Measurements from ENCODE around the gene CSH2. TPM values are rescaled to one million over a fixed set of nuclear protein-coding genes. Genes with fewer than 3 reads are reported as not detected.

The CSH2 gene
- polyA plus RNA-seq, 2 of the 4 experiments (the other 2 are of a cell fraction) = not detected

DNA sequence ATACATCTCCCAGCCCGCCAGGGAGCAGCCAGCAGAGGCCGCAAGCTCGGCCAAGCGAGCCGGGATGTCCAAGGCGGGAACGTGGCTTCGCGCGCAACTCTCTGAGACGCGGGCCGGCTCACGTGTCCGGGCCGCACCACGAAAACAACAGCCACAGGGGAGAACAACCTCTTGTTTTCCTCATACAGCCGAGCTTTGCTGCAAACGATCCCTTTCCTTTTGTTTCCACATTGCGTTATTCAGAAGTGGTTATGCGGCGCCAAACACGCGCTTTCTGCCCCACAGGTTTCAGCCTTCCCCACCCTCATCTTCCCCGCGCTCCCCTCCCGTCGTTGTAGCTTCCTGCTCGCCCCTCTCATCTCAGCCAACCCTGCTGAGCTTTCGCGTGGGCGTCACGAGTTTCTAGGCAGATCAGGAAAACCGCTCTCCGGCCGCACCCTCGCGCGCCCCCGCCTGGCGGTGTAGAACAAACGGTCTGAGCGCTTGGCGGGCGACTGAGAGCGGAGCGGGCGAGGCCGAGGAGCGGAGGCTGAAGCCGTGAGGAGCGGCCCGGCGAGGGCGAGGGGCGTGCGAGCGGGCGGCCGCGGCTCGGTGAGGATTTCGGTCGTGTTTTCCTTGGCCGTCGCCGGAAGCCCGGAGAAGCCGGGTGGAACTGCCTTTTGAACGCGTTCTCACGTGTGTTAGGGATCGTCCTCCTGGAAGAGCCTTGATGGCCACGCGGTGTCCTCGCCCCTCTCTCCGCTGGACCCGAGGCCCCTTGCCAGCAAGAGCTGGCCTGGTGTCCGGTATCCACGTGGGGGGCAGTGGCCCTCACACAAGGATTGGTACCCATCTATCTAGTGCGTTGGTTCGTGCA lies 24.4 kb downstream of the CSH2 start (continued):
- TF ChIP-seq MAZ (IDR thresholded peaks at IDR 0.05; ENCODE audit: borderline replicate concordance, low read depth, low read length) (no peak), EHF (CRISPR knock-in tag; IDR thresholded peaks at IDR 0.05) (peak; percentile 82; the same call in 1 of the 2 replicates), SMC3 (IDR thresholded peaks at IDR 0.05) (no peak), SREBF2 (IDR thresholded peaks at IDR 0.05) (peak; percentile 14; the same call in 1 of the 2 replicates), TFCP2L1 (CRISPR knock-in tag; IDR thresholded peaks at IDR 0.05) (0 out of 2 replicates have a peak, but pooled peaks have one; percentile 55), FOSB (CRISPR knock-in tag; IDR thresholded peaks at IDR 0.05) (no peak; the same call in 1 of the 2 replicates), HOXB13 (CRISPR knock-in tag; IDR thresholded peaks at IDR 0.05; ENCODE audit: low read depth) (peak; percentile 95), NFE2L2 (conservative IDR thresholded peaks at IDR 0.05; ENCODE audit: low read length) (no peak), PBX3 (IDR thresholded peaks at IDR 0.05) (peak; percentile 37; the same call in 1 of the 2 replicates), JUNB (IDR thresholded peaks at IDR 0.05) (no peak), HES2 (IDR thresholded peaks at IDR 0.05) (no peak), EP300 (IDR thresholded peaks at IDR 0.05) (no peak), ZC3H11A (IDR thresholded peaks at IDR 0.05) (no peak), CHD4 (IDR thresholded peaks at IDR 0.05; ENCODE audit: borderline replicate concordance) (no peak), GATA3 (IDR thresholded peaks at IDR 0.05; ENCODE audit: borderline replicate concordance) (peak; percentile 91), NPAS2 (CRISPR knock-in tag; IDR thresholded peaks at IDR 0.05; ENCODE audit: borderline replicate concordance) (peak; percentile 95), RNF2 (IDR thresholded peaks at IDR 0.05; ENCODE audit: borderline replicate concordance, low read depth) (peak; percentile 75), FOSL2 (IDR thresholded peaks at IDR 0.05) (no peak), FOSL2 (CRISPR knock-in tag; IDR thresholded peaks at IDR 0.05) (no peak), HOXB5 (CRISPR knock-in tag; IDR thresholded peaks at IDR 0.05) (peak; percentile 94), ZSCAN20 (CRISPR knock-in tag; IDR thresholded peaks at IDR 0.05) (peak; percentile 70; the same call in 1 of the 2 replicates), MYC (IDR thresholded peaks at IDR 0.05; ENCODE audit: borderline replicate concordance, low read length) (no peak), CBX2 (IDR thresholded peaks at IDR 0.05; ENCODE audit: borderline replicate concordance, low read depth) (no peak), POLR2A (IDR thresholded peaks at IDR 0.05; ENCODE audit: low read length) (no peak), PHF8 (IDR thresholded peaks at IDR 0.05; ENCODE audit: borderline replicate concordance, low read depth) (no peak), KDM5A (IDR thresholded peaks at IDR 0.05) (no peak), JUN (IDR thresholded peaks at IDR 0.05) (peak in 1 of 2 experiments; percentile 73; a peak in 2 of 5 replicates), BHLHE40 (IDR thresholded peaks at IDR 0.05; ENCODE audit: low read depth, low read length) (peak; percentile 89), NR3C1 (IDR thresholded peaks at IDR 0.05) (no peak), MAFK (IDR thresholded peaks at IDR 0.05; ENCODE audit: partially characterized antibody) (no peak), TP53 (CRISPR knock-in tag; IDR thresholded peaks at IDR 0.05) (peak; percentile 78; the same call in 1 of the 2 replicates), CEBPB (IDR thresholded peaks at IDR 0.05) (no peak; a peak in 1 of 4 replicates), ESRRA (IDR thresholded peaks at IDR 0.05; ENCODE audit: borderline replicate concordance, low read length) (no peak)
- TF ChIP-seq, protein P1, sequence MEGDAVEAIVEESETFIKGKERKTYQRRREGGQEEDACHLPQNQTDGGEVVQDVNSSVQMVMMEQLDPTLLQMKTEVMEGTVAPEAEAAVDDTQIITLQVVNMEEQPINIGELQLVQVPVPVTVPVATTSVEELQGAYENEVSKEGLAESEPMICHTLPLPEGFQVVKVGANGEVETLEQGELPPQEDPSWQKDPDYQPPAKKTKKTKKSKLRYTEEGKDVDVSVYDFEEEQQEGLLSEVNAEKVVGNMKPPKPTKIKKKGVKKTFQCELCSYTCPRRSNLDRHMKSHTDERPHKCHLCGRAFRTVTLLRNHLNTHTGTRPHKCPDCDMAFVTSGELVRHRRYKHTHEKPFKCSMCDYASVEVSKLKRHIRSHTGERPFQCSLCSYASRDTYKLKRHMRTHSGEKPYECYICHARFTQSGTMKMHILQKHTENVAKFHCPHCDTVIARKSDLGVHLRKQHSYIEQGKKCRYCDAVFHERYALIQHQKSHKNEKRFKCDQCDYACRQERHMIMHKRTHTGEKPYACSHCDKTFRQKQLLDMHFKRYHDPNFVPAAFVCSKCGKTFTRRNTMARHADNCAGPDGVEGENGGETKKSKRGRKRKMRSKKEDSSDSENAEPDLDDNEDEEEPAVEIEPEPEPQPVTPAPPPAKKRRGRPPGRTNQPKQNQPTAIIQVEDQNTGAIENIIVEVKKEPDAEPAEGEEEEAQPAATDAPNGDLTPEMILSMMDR (IDR thresholded peaks at IDR 0.05) = peak; percentile 88
- TF ChIP-seq, protein P2, sequence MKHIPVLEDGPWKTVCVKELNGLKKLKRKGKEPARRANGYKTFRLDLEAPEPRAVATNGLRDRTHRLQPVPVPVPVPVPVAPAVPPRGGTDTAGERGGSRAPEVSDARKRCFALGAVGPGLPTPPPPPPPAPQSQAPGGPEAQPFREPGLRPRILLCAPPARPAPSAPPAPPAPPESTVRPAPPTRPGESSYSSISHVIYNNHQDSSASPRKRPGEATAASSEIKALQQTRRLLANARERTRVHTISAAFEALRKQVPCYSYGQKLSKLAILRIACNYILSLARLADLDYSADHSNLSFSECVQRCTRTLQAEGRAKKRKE (CRISPR knock-in tag; IDR thresholded peaks at IDR 0.05; ENCODE audit: low read depth) = peak; percentile 94
- TF ChIP-seq, protein P3, sequence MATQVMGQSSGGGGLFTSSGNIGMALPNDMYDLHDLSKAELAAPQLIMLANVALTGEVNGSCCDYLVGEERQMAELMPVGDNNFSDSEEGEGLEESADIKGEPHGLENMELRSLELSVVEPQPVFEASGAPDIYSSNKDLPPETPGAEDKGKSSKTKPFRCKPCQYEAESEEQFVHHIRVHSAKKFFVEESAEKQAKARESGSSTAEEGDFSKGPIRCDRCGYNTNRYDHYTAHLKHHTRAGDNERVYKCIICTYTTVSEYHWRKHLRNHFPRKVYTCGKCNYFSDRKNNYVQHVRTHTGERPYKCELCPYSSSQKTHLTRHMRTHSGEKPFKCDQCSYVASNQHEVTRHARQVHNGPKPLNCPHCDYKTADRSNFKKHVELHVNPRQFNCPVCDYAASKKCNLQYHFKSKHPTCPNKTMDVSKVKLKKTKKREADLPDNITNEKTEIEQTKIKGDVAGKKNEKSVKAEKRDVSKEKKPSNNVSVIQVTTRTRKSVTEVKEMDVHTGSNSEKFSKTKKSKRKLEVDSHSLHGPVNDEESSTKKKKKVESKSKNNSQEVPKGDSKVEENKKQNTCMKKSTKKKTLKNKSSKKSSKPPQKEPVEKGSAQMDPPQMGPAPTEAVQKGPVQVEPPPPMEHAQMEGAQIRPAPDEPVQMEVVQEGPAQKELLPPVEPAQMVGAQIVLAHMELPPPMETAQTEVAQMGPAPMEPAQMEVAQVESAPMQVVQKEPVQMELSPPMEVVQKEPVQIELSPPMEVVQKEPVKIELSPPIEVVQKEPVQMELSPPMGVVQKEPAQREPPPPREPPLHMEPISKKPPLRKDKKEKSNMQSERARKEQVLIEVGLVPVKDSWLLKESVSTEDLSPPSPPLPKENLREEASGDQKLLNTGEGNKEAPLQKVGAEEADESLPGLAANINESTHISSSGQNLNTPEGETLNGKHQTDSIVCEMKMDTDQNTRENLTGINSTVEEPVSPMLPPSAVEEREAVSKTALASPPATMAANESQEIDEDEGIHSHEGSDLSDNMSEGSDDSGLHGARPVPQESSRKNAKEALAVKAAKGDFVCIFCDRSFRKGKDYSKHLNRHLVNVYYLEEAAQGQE (IDR thresholded peaks at IDR 0.05) = peak; percentile 69
- TF ChIP-seq, protein P4, sequence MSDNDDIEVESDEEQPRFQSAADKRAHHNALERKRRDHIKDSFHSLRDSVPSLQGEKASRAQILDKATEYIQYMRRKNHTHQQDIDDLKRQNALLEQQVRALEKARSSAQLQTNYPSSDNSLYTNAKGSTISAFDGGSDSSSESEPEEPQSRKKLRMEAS (IDR thresholded peaks at IDR 0.05) = peak; percentile 100
